Endothelial cell of umbilical vein (primary cell): Measurements from ENCODE around the gene CYB5A. TPM values are rescaled to one million over a fixed set of nuclear protein-coding genes. Genes with fewer than 3 reads are reported as not detected.

Experiments
- BruUV-seq: library from RNA; stranded (reverse); fragments of 400-500 nt; replicated peaks from 2 replicates; lab custom pipeline; 2021; lab: Mats Ljungman, UMichigan
- CTCF ChIA-PET: fragments of 300-600, 350-600 bp; sonication (Branson Sonifier 250); formaldehyde crosslinking; loops from one replicate; lab custom pipeline; 2021; ENCODE audit warnings: antibody characterized with exemption, inconsistent platforms; lab: Charles Lee
- POLR2A ChIA-PET: fragments of 300-600, 350-600 bp; sonication (Branson Sonifier 250); formaldehyde crosslinking; loops from one replicate; lab custom pipeline; 2021; ENCODE audit warnings: antibody characterized with exemption, inconsistent platforms; lab: Charles Lee
- DNase-seq: peaks from one replicate; pipeline ENCODE4 v3.0.0-alpha.2; 2011; ENCODE audit warnings: low read depth, low spot score
- FAIRE-seq: peaks from 2 replicates; lab custom pipeline; 2011; peaks lifted over from hg19 to GRCh38; lab: Jason Lieb, UNC
- H2AFZ ChIP-seq: 2 replicates; pipeline ENCODE4 v1.6.0; 2012; ENCODE audit warnings: low read depth, low read length, control low read depth, inconsistent platforms
- H3K27ac ChIP-seq: 2 replicates; pipeline ENCODE4 v1.5.1; 2011; ENCODE audit warnings: low read depth, mild to moderate bottlenecking, control low read depth, low read length, moderate library complexity; ENCODE audit not compliant: insufficient read depth
- H3K27me3 ChIP-seq, 2 experiments: 2 replicates each; pipeline versions ENCODE4 v1.6.0 to v1.6.1; 2011; ENCODE audit warnings: low read length in 2 of 2, mixed read lengths in 1 of 2; ENCODE audit not compliant: control insufficient read depth in 2 of 2, insufficient read depth in 2 of 2
- H3K36me3 ChIP-seq, 2 experiments: 2 replicates in 1 of 2; 3 replicates in 1 of 2; pipeline ENCODE4 v1.5.1; 2011; ENCODE audit warnings: low read length in 2 of 2, mild to moderate bottlenecking in 1 of 2, moderate library complexity in 1 of 2; ENCODE audit not compliant: control insufficient read depth in 2 of 2, insufficient read depth in 2 of 2; ENCODE audit errors: extremely low read depth in 1 of 2
- H3K4me1 ChIP-seq: 3 replicates; pipeline ENCODE4 v1.5.1; 2011; ENCODE audit warnings: mild to moderate bottlenecking, low read length; ENCODE audit not compliant: control insufficient read depth, insufficient read depth; ENCODE audit errors: extremely low read depth
- H3K4me2 ChIP-seq: 2 replicates; pipeline ENCODE4 v1.6.1; 2011; ENCODE audit warnings: low read length, control low read depth, mixed read lengths; ENCODE audit not compliant: insufficient read depth
- H3K4me3 ChIP-seq, 3 experiments: fragments of 200-600 bp in 1 of 3; sonication (generic), shearing (Covaris generic) in 1 of 3; replicated peaks in 1 of 3; 2 replicates each; pipeline ENCODE4 v1.5.1; 2011 to 2016; ENCODE audit warnings: control low read depth in 3 of 3, low read length in 3 of 3, mild to moderate bottlenecking in 2 of 3, inconsistent platforms in 1 of 3, low read depth in 1 of 3, moderate library complexity in 1 of 3; ENCODE audit not compliant: insufficient read depth in 1 of 3
- H3K79me2 ChIP-seq: 2 replicates; pipeline ENCODE4 v1.6.0; 2012; ENCODE audit warnings: low read length, inconsistent platforms; ENCODE audit not compliant: control insufficient read depth, insufficient read depth
- H3K9ac ChIP-seq: replicated peaks from 2 replicates; pipeline ENCODE3; 2011; ENCODE audit warnings: low read length, control low read depth; ENCODE audit not compliant: insufficient read depth; ENCODE audit errors: extremely low read depth
- H3K9me1 ChIP-seq: replicated peaks from 3 replicates; pipeline ENCODE4 v1.6.0; 2011; ENCODE audit warnings: mild to moderate bottlenecking, low read length; ENCODE audit not compliant: control insufficient read depth, insufficient read depth; ENCODE audit errors: extremely low read depth
- H3K9me3 ChIP-seq: replicated peaks from 2 replicates; pipeline ENCODE4 v1.5.1; 2012; ENCODE audit warnings: low read length, inconsistent platforms; ENCODE audit not compliant: control insufficient read depth, insufficient read depth
- H4K20me1 ChIP-seq: replicated peaks from 2 replicates; pipeline ENCODE3; 2011; ENCODE audit warnings: mild to moderate bottlenecking, low read length; ENCODE audit not compliant: control insufficient read depth, insufficient read depth; ENCODE audit errors: extremely low read depth
- EZH2 ChIP-seq: IDR thresholded peaks from 2 replicates; pipeline ENCODE4 v1.6.1; 2012; ENCODE audit warnings: borderline replicate concordance, low read depth, mild to moderate bottlenecking, moderate library complexity, low read length, inconsistent platforms; ENCODE audit not compliant: severe bottlenecking
- GATA2 ChIP-seq: IDR thresholded peaks from 2 replicates; pipeline ENCODE4 v1.7.0; 2011; ENCODE audit warnings: low read depth, mild to moderate bottlenecking, moderate library complexity, mixed read lengths, low read length; ENCODE audit not compliant: insufficient read length, insufficient read depth
- JUN ChIP-seq: IDR thresholded peaks from 2 replicates; pipeline ENCODE4 v1.6.1; 2011; ENCODE audit warnings: borderline replicate concordance, low read depth; ENCODE audit not compliant: insufficient read length, insufficient read depth
- POLR2A ChIP-seq: IDR thresholded peaks from 2 replicates; pipeline ENCODE4 v1.6.1; 2012; ENCODE audit warnings: low read depth, mild to moderate bottlenecking, control low read depth, low read length
- POLR2AphosphoS5 ChIP-seq: IDR thresholded peaks from 2 replicates; pipeline ENCODE4 v1.6.1; 2012; ENCODE audit warnings: low read depth, mild to moderate bottlenecking, control low read depth, low read length, moderate library complexity; ENCODE audit not compliant: insufficient read depth
- dilution Hi-C: fragments of 300-500 bp; cut with MboI; formaldehyde crosslinking; loops from one replicate; pipeline ENCODE4 v1.15.0; 2019; ENCODE audit warnings: low sequenced_read_pairs; ENCODE audit not compliant: extremely low pct_ligation_motif_present
- intact Hi-C: fragments of 100-400 bp; cut with micrococcal nuclease; formaldehyde crosslinking; loops from one replicate; pipeline ENCODE4 v1.10.0; 2022
- polyA plus RNA-seq, 4 experiments: library from polyadenylated mRNA; depleted of rRNA in 3 of 4; stranded (reverse) in 3 of 4; unstranded in 1 of 4; fragments of >200 nt; gene quantifications; 2 replicates each; pipeline versions ENCODE4 v1.2.1 to v1.2.3, GENCODE V29; 2011 to 2012; ENCODE audit warnings: missing spikeins in 1 of 4
- total RNA-seq: library from RNA; stranded (reverse); gene quantifications from 2 replicates; pipeline ENCODE4 v1.2.3, GENCODE V29; 2021
- TF ChIP-seq, protein P1 (sequence below): IDR thresholded peaks from 2 replicates; pipeline ENCODE4 v1.6.1; 2011; ENCODE audit not compliant: insufficient read depth, insufficient read length
- TF ChIP-seq, protein P2 (sequence below), 2 donors: IDR thresholded peaks; 1 replicate in 1 of 2; 2 replicates in 1 of 2; pipeline ENCODE4 v1.5.1; 2011; ENCODE audit warnings: low read length in 2 of 2, mild to moderate bottlenecking in 2 of 2, moderate library complexity in 2 of 2, control low read depth in 1 of 2, inconsistent platforms in 1 of 2, low read depth in 1 of 2; ENCODE audit not compliant: insufficient read depth in 1 of 2; ENCODE audit errors: extremely low read depth in 1 of 2

Gene CYB5A
- total and polyA plus RNA-seq, 2 donors (not counting 3 experiments of a cell fraction or from before 2014, with no cell fraction given), result 24.9 to 74.0 TPM

DNA sequence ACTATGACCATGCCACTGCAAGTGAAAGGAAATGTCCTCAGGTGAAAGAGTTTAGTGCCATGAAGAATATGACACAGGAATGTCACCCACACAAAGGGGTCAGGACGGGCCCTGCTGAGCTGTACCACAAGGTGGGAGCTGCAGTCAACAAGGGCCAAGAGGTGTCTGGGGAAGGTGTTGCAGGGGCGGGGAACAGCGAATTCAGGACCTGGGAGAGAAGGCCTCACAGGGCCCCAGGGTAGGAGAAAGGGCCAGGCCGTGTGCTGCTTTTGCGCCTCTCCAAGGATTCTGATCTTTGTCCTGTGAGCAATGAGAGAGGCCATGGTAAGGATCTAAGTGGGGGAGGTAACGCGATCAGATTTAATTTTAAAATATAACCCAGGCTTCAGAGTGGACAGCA lies 23.6 kb downstream of the CYB5A start:
- dilution Hi-C loops, result no loop called here
- FAIRE-seq, result no peak
- POLR2A ChIA-PET, result no interaction called here

More for the DNA sequence above, 23.6 kb downstream of the CYB5A start:
- CTCF ChIA-PET, result interaction anchor here (1.1 kb wide), 1 partner anchor 74 kb away, joined by 3 read pairs; no protein-coding TSS in a partner anchor
- Histone ChIP-seq H3K9ac (no peak overlapping the region), H4K20me1 (no peaks in the 10 kb centered on the region), H3K4me2 (no peak overlapping the region), H3K9me3 (no peaks in the 10 kb centered on the region), H2AFZ (no peak overlapping the region), H3K4me1 (no peaks in the 10 kb centered on the region), H3K27me3 (no peaks in the 10 kb centered on the region), H3K36me3 (no peaks in the 10 kb centered on the region), H3K27ac (no peak overlapping the region), H3K4me3 (no peak overlapping the region), H3K9me1 (no peaks in the 10 kb centered on the region), H3K79me2 (no peaks in the 10 kb centered on the region)
- TF ChIP-seq EZH2 (no peak), POLR2AphosphoS5 (no peak), POLR2A (no peak), GATA2 (no peak), JUN (no peak)
- TF ChIP-seq, protein P1, sequence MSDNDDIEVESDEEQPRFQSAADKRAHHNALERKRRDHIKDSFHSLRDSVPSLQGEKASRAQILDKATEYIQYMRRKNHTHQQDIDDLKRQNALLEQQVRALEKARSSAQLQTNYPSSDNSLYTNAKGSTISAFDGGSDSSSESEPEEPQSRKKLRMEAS, result no peak
- TF ChIP-seq, protein P2, sequence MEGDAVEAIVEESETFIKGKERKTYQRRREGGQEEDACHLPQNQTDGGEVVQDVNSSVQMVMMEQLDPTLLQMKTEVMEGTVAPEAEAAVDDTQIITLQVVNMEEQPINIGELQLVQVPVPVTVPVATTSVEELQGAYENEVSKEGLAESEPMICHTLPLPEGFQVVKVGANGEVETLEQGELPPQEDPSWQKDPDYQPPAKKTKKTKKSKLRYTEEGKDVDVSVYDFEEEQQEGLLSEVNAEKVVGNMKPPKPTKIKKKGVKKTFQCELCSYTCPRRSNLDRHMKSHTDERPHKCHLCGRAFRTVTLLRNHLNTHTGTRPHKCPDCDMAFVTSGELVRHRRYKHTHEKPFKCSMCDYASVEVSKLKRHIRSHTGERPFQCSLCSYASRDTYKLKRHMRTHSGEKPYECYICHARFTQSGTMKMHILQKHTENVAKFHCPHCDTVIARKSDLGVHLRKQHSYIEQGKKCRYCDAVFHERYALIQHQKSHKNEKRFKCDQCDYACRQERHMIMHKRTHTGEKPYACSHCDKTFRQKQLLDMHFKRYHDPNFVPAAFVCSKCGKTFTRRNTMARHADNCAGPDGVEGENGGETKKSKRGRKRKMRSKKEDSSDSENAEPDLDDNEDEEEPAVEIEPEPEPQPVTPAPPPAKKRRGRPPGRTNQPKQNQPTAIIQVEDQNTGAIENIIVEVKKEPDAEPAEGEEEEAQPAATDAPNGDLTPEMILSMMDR (IDR thresholded peaks at IDR 0.05; ENCODE audit: extremely low read depth in 1 of 2, insufficient read depth in 1 of 2, low read depth in 1 of 2, low read length in 2 of 2), result no peak
- BruUV-seq, result no TSS peak
- no peak for DNase-seq
- intact Hi-C loops, result no loop called here
